ENCODE results near the gene TUBB3. TPM values are rescaled to one million over a fixed set of nuclear protein-coding genes. Genes with fewer than 3 reads are reported as not detected.

TUBB3 gene
- total RNA-seq, 1 experiment from 2014 or later, result 173 TPM

DNA sequence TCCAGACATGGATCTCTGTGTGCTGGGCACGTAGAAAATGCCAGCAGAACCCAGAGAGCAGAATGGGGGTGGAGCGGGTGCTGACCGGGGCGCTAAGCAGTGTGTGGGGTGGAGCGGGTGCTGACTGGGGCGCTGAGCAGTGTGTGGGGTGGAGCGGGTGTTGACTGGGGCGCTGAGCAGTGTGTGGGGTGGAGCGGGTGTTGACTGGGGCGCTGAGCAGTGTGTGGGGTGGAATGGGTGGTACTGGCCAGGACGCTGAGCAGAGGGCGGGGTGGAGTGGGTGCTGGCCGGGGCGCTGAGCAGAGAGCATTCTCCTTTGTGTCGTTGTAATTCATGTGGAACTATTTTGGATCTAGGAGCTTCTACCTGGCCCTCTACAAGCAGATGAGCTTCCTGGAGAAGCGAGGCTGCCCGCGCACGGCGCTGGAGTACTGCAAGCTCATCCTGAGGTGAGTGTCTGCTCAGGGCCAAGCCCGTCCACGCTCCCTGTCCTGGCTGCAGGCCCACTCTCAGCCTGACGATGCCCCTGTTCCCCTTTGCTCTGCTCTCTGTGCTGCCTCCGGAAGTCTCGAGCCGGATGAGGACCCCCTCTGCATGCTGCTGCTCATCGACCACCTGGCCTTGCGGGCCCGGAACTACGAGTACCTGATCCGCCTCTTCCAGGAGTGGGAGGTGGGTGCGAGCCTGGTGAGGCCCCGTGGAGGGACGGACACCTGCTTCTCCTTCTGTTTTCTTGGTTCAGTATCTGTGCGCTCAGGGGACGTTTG, 24.8 kb upstream of the TUBB3 start:
- ATAC-seq (0 out of 2 replicates have a peak, but pooled peaks have one; percentile 24), DNase-seq (ENCODE audit: low read depth, low spot score) (no peak)
- no peak for TF ChIP-seq POLR2AphosphoS5 (IDR thresholded peaks at IDR 0.05; ENCODE audit: low read depth, low read length)
- TF ChIP-seq POLR2A (IDR thresholded peaks at IDR 0.05; ENCODE audit: borderline replicate concordance, extremely low read depth, insufficient read depth, insufficient read length), result no peak
- no peak for TF ChIP-seq TCF7L2 (IDR thresholded peaks at IDR 0.05; ENCODE audit: borderline replicate concordance, extremely low read depth, insufficient read depth, insufficient read length)
- TF ChIP-seq, protein P1, sequence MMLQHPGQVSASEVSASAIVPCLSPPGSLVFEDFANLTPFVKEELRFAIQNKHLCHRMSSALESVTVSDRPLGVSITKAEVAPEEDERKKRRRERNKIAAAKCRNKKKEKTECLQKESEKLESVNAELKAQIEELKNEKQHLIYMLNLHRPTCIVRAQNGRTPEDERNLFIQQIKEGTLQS (IDR thresholded peaks at IDR 0.05), result no peak
- no peak for TF ChIP-seq ZFX (IDR thresholded peaks at IDR 0.05)
- no peak for TF ChIP-seq ZNF274 (IDR thresholded peaks at IDR 0.05; ENCODE audit: low read depth, low read length)
- TF ChIP-seq RAD21 (IDR thresholded peaks at IDR 0.05; ENCODE audit: low read depth), result no peak
- TF ChIP-seq SRF (IDR thresholded peaks at IDR 0.05; ENCODE audit: low read depth), result no peak
- no peak for TF ChIP-seq JUND (IDR thresholded peaks at IDR 0.05)
- TF ChIP-seq FOSL1 (IDR thresholded peaks at IDR 0.05; ENCODE audit: low read depth), result no peak
- no peak for TF ChIP-seq EZH2 (IDR thresholded peaks at IDR 0.05)
- Histone ChIP-seq H3K4me2 (ENCODE audit: low read length) (no peak overlapping the region), H3K27me3 (ENCODE audit: insufficient read depth, low read length) (no peaks in the 10 kb centered on the region), H3K9me2 (ENCODE audit: insufficient read depth) (no peaks in the 10 kb centered on the region), H3K27ac (ENCODE audit: low read depth, low read length) (no peak overlapping the region), H3K79me2 (ENCODE audit: insufficient read depth, low read length) (peaks cover 3% of the 10 kb centered on the region; the same call in 1 of the 2 replicates), H3K9me3 (ENCODE audit: control insufficient read depth in 1 of 2, insufficient read depth in 1 of 2, low read depth in 1 of 2, low read length in 2 of 2) (no peaks in the 10 kb centered on the region), H3K4me3 (replicated peaks in 1 of 2; ENCODE audit: low read depth in 1 of 2, low read length in 2 of 2) (no peak overlapping the region), H2AFZ (ENCODE audit: low read depth, low read length, poor library complexity, severe bottlenecking) (no peak overlapping the region), H3K4me1 (ENCODE audit: control insufficient read depth in 1 of 2, insufficient read depth in 2 of 2, low read length in 2 of 2) (no peaks in the 10 kb centered on the region), H3K9ac (ENCODE audit: low read length) (no peak overlapping the region), H4K20me1 (ENCODE audit: insufficient read depth) (no peaks in the 10 kb centered on the region), H3K36me3 (ENCODE audit: control insufficient read depth in 1 of 2, insufficient read depth in 2 of 2, low read length in 2 of 2) (peaks cover 43 to 58% of the 10 kb centered on the region in 2 experiments)
- intact Hi-C loops (cut with micrococcal nuclease), result no loop called here
- ChIA-PET POLR2A (no interaction called here), CTCF (no interaction called here), RAD21 (ENCODE audit: low non-redundant PET in 1 of 2, low total read pairs in 2 of 2, uncharacterized antibody in 2 of 2, unreplicated experiment in 2 of 2) (no interaction called here)
- no TSS peak for BruUV-seq (replicated peaks)

Data from HCT116 (cell line).